ENCODE measurements around the gene PRSS48. TPM values are rescaled to one million over a fixed set of nuclear protein-coding genes. Genes with fewer than 3 reads are reported as not detected.

Gene PRSS48
- total RNA-seq, 3 donors from 2014 or later (not counting 1 experiment from before 2014, with no cell fraction given), result not detected

DNA sequence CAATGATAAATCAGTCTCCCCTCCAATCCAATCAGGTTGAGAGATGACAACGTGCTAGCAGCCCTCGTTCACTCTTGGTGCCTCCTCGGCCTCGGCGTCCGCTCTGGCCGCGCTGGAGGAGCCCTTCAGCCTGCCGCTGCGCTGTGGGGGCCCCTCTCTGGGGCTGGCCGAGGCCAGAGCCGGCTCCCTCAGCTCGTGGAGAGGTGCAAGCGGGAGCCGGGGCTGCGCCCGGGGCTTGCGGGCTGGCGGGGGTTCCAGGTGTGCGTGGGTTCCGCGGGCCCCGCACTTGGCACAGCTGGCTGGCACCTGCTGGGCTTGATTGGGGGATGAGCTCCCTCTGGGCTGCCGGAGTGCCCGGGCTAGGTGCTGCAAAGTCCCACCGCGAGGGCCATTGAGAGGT is 40.9 kb upstream of the PRSS48 start:
- H3K9me3 ChIP-seq (ENCODE audit: control insufficient read depth, insufficient read depth, low read length), result no peaks in the 10 kb centered on the region
- H3K4me1 Mint-ChIP-seq, result no peaks in the 10 kb centered on the region
- H3K4me3 ChIP-seq (ENCODE audit: low read length), result no peak overlapping the region
- H3K27ac Mint-ChIP-seq, result no peak overlapping the region
- H3K27me3 Mint-ChIP-seq (ENCODE audit: low read depth in 2 of 2), result peaks cover 0 to 2% of the 10 kb centered on the region in 2 donors
- no peaks in the 10 kb centered on the region for H3K4me1 ChIP-seq (ENCODE audit: control insufficient read depth, insufficient read depth, low read length)
- H3K36me3 ChIP-seq (ENCODE audit: control insufficient read depth, insufficient read depth, low read length), result no peaks in the 10 kb centered on the region
- no peak for TF ChIP-seq CTCF (IDR thresholded peaks at IDR 0.05)
- DNase-seq, result no peak
- no peak for ATAC-seq
- no peak overlapping the region for H3K4me3 Mint-ChIP-seq
- H3K9me3 Mint-ChIP-seq, result no peaks in the 10 kb centered on the region
- no peak overlapping the region for H3K27ac ChIP-seq (ENCODE audit: low read length)
- intact Hi-C loops (cut with micrococcal nuclease), result no loop called here
- WGBS (ENCODE audit: insufficient coverage), result 95% methylated on average over 27 of the region's 27 CpGs
- no peaks in the 10 kb centered on the region for H3K36me3 Mint-ChIP-seq
- H3K27me3 ChIP-seq (ENCODE audit: control insufficient read depth, insufficient read depth, low read length), result no peaks in the 10 kb centered on the region

GRCh38 chr4:151238477-151238876 is 38.5 kb upstream of the PRSS48 start:
- no peaks in the 10 kb centered on the region for H3K36me3 Mint-ChIP-seq
- intact Hi-C loops (cut with micrococcal nuclease), result no loop called here
- no peak for ATAC-seq
- H3K9me3 ChIP-seq (ENCODE audit: control insufficient read depth, insufficient read depth, low read length), result no peaks in the 10 kb centered on the region
- H3K4me1 Mint-ChIP-seq, result no peaks in the 10 kb centered on the region
- no peak overlapping the region for H3K27ac Mint-ChIP-seq
- peaks cover 0 to 2% of the 10 kb centered on the region in 2 donors for H3K27me3 Mint-ChIP-seq (ENCODE audit: low read depth in 2 of 2)
- no peak overlapping the region for H3K27ac ChIP-seq (ENCODE audit: low read length)
- 64% methylated on average over 3 of the region's 3 CpGs for WGBS (ENCODE audit: insufficient coverage)
- TF ChIP-seq CTCF (IDR thresholded peaks at IDR 0.05), result no peak
- DNase-seq, result no peak
- H3K27me3 ChIP-seq (ENCODE audit: control insufficient read depth, insufficient read depth, low read length), result no peaks in the 10 kb centered on the region
- H3K36me3 ChIP-seq (ENCODE audit: control insufficient read depth, insufficient read depth, low read length), result no peaks in the 10 kb centered on the region
- H3K9me3 Mint-ChIP-seq, result no peaks in the 10 kb centered on the region
- H3K4me3 Mint-ChIP-seq, result no peak overlapping the region
- no peaks in the 10 kb centered on the region for H3K4me1 ChIP-seq (ENCODE audit: control insufficient read depth, insufficient read depth, low read length)
- H3K4me3 ChIP-seq (ENCODE audit: low read length), result no peak overlapping the region

DNA sequence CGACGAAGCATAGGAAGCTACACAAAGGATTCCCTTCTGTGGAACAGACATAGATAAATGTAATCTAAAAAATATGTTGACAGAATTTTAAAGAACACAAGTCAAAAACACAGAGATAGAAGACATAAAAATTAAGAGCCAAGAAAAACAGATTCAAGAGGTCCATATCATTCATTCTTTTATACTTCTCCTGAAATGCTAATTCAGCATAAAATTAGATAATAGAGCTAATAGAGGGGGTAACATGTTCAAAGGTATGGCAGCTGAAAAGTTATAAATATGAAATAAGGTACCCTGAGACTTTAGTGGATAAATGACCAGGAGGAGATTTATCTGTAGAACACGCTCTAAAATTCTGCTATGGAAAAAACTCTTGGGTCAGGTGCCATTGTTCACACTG is 37.4 kb upstream of the PRSS48 start:
- ATAC-seq, result no peak
- no peak overlapping the region for H3K4me3 ChIP-seq (ENCODE audit: low read length)
- no peak overlapping the region for H3K4me3 Mint-ChIP-seq
- intact Hi-C loops (cut with micrococcal nuclease), result no loop called here
- H3K36me3 ChIP-seq (ENCODE audit: control insufficient read depth, insufficient read depth, low read length), result no peaks in the 10 kb centered on the region
- H3K27ac ChIP-seq (ENCODE audit: low read length), result no peak overlapping the region
- DNase-seq, result no peak
- no peaks in the 10 kb centered on the region for H3K9me3 Mint-ChIP-seq
- H3K36me3 Mint-ChIP-seq, result no peaks in the 10 kb centered on the region
- H3K27me3 ChIP-seq (ENCODE audit: control insufficient read depth, insufficient read depth, low read length), result no peaks in the 10 kb centered on the region
- no peaks in the 10 kb centered on the region for H3K4me1 Mint-ChIP-seq
- no peak for TF ChIP-seq CTCF (IDR thresholded peaks at IDR 0.05)
- H3K27me3 Mint-ChIP-seq (ENCODE audit: low read depth in 2 of 2), result peaks cover 0 to 2% of the 10 kb centered on the region in 2 donors
- WGBS (ENCODE audit: insufficient coverage), result 92% methylated on average over 1 of the region's 3 CpGs
- H3K4me1 ChIP-seq (ENCODE audit: control insufficient read depth, insufficient read depth, low read length), result no peaks in the 10 kb centered on the region
- no peaks in the 10 kb centered on the region for H3K9me3 ChIP-seq (ENCODE audit: control insufficient read depth, insufficient read depth, low read length)
- H3K27ac Mint-ChIP-seq, result no peak overlapping the region

DNA sequence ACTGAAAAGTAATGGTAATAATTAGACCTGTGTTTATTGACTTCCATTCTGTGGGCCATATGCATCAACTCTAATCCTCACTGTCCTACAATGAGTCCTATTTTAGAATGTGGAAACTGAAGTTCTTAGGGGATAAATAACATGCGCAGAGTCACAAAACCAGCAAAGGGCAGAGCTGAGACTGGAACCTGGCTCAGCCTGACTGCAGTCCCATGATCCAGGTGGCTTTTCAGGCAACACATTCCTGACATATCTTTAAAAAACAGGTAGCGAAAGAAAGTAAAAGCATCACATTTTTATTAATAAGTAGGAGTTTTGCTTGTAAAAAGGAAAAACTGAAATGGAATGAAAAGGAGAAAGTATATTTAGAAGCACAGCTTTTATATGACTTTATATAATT is 34.7 kb upstream of the PRSS48 start:
- no peak for TF ChIP-seq CTCF (IDR thresholded peaks at IDR 0.05)
- Histone ChIP-seq H3K36me3 (ENCODE audit: control insufficient read depth, insufficient read depth, low read length) (no peaks in the 10 kb centered on the region), H3K27ac (ENCODE audit: low read length) (no peak overlapping the region), H3K27me3 (ENCODE audit: control insufficient read depth, insufficient read depth, low read length) (no peaks in the 10 kb centered on the region), H3K9me3 (ENCODE audit: control insufficient read depth, insufficient read depth, low read length) (no peaks in the 10 kb centered on the region), H3K4me3 (ENCODE audit: low read length) (no peak overlapping the region), H3K4me1 (ENCODE audit: control insufficient read depth, insufficient read depth, low read length) (no peaks in the 10 kb centered on the region)
- H3K4me3 Mint-ChIP-seq, result no peak overlapping the region
- peaks cover 0 to 2% of the 10 kb centered on the region in 2 donors for H3K27me3 Mint-ChIP-seq (ENCODE audit: low read depth in 2 of 2)
- no peaks in the 10 kb centered on the region for H3K36me3 Mint-ChIP-seq
- no peak for DNase-seq
- WGBS (ENCODE audit: insufficient coverage), result 100% methylated on average over 1 of the region's 2 CpGs
- H3K4me1 Mint-ChIP-seq, result no peaks in the 10 kb centered on the region
- intact Hi-C loops (cut with micrococcal nuclease), result no loop called here
- no peak overlapping the region for H3K27ac Mint-ChIP-seq
- H3K9me3 Mint-ChIP-seq, result no peaks in the 10 kb centered on the region
- ATAC-seq, result no peak

All from natural killer cell (primary cell).